ENCODE data around the gene MYO19. TPM values are rescaled to one million over a fixed set of nuclear protein-coding genes. Genes with fewer than 3 reads are reported as not detected.

MYO19 gene
- total RNA-seq, 4 donors from 2014 or later = 33.3 to 120 (median 69.8) TPM

DNA sequence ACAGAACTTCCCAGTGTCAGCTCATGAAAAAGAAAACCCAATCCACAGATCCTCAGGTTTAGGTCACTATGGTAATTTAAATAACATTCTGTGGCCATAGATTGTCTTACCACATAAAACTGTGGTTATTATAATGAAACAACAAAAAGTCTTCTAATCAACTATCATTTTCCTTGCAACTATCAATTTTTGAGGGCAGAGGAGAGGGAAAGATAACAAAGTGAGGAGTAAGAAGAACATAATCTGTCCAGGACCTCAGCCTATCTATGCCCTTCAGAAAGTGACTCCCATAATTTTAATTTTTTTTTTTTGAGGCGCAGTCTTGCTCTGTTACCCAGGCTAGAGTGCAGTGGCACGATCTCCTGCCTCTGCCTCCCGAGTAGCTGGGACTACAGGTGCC is 6.0 kb upstream of the MYO19 start:
- 94 to 99% methylated on average over 3 of the region's 3 CpGs for WGBS, 2 donors
- Histone ChIP-seq H3K36me3 (peaks cover 0 to 21% (median 0%) of the 10 kb centered on the region in 3 donors), H3K4me3 (no peak overlapping the region), H3K27me3 (no peaks in the 10 kb centered on the region), H3K27ac (no peak overlapping the region), H3K9me3 (no peaks in the 10 kb centered on the region), H3K4me1 (peaks cover 0 to 19% (median 11%) of the 10 kb centered on the region in 4 donors)
- DNase-seq (ENCODE audit: low spot score in 2 of 2) = no peak
- TF ChIP-seq POLR2A (IDR thresholded peaks at IDR 0.05) (no peak), EP300 (IDR thresholded peaks at IDR 0.05) (no peak)
- TF ChIP-seq, protein P1, sequence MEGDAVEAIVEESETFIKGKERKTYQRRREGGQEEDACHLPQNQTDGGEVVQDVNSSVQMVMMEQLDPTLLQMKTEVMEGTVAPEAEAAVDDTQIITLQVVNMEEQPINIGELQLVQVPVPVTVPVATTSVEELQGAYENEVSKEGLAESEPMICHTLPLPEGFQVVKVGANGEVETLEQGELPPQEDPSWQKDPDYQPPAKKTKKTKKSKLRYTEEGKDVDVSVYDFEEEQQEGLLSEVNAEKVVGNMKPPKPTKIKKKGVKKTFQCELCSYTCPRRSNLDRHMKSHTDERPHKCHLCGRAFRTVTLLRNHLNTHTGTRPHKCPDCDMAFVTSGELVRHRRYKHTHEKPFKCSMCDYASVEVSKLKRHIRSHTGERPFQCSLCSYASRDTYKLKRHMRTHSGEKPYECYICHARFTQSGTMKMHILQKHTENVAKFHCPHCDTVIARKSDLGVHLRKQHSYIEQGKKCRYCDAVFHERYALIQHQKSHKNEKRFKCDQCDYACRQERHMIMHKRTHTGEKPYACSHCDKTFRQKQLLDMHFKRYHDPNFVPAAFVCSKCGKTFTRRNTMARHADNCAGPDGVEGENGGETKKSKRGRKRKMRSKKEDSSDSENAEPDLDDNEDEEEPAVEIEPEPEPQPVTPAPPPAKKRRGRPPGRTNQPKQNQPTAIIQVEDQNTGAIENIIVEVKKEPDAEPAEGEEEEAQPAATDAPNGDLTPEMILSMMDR (IDR thresholded peaks at IDR 0.05) = no peak

DNA sequence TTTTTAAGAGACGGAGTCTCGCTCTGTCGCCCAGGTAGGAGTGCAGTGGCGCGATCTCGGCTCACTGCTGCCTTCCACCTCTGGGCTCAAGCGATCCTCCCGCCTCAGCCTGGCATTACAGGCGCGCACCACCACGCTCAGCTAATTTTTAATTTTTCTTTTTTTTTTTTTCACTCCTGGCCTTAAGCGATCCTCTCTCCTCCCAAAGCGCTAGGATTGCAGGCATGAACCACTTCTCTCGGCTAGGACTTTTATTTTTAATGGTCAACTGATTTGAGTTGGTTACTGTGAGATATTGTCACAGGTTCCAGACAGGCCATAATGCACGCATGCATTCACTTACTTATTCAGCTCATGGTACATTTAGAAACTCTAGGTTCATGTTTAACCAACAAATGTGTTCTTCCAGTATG is 1.0 kb upstream of the MYO19 start:
- TF ChIP-seq EP300 (IDR thresholded peaks at IDR 0.05) = no peak
- TF ChIP-seq, protein P1 (IDR thresholded peaks at IDR 0.05) = no peak
- TF ChIP-seq POLR2A (IDR thresholded peaks at IDR 0.05) = no peak
- H3K4me1 ChIP-seq = peaks cover 0 to 19% (median 8%) of the 10 kb centered on the region in 4 donors
- no peaks in the 10 kb centered on the region for H3K27me3 ChIP-seq
- H3K36me3 ChIP-seq = peaks cover 0 to 47% (median 0%) of the 10 kb centered on the region in 3 donors
- H3K4me3 ChIP-seq = peak overlapping the region; percentile 60 to 85 (median 74)
- peak overlapping the region; percentile 80 to 96 (median 90) for H3K27ac ChIP-seq
- no peak for DNase-seq (ENCODE audit: low spot score in 2 of 2)
- 8 to 11% methylated on average over 15 of the region's 15 CpGs for WGBS, 2 donors
- H3K9me3 ChIP-seq = no peaks in the 10 kb centered on the region

DNA sequence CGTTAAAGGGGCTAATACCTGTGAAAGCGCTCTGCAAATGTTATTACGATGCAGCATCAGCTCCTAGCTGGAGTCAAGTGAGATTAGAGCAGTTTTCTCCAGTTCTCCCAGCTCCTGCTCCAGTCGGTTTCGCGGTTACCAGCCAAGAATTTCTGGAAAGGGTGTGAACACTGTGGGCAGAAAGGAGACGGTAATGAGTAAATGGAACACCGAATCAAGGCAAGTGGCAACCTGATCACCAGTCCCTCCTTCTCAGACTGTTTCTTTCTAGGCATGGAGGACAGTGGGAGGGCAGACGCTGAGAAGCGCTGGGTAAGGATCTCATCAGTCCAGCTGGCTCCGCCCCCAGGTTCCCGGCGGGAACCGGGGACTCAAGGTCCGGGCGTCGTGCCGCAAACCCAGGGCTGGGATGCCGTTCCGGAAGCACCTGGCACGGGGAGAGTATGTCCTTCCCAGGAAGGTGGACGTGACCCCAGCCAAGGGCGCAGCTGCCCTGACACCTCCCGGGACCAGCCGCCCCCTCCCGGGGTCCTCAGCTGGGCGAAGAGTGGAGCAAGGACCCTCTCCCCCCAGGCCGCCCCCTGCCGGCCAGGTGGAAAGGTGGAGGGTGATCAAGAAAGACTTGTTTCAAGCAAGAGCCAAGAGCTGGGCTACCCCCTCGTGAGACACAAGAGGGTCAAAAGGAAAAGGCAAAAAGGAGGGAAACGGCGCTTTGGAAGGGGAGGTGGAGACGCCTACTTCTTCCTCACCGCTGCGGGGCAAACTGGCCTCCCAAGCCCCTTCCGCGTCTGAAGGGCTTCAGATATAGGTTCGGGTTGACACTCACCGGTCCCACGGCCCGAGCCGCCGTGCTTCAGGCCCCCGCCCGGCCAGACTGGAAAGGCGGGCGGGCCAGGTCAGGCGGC is 481 bp downstream of the MYO19 start:
- peaks cover 0 to 19% (median 8%) of the 10 kb centered on the region in 4 donors for H3K4me1 ChIP-seq
- H3K27ac ChIP-seq = peak overlapping the region; percentile 80 to 96 (median 90)
- no peaks in the 10 kb centered on the region for H3K9me3 ChIP-seq
- 8 to 9% methylated on average over 46 to 48 of the region's 48 CpGs for WGBS, 2 donors
- H3K27me3 ChIP-seq = no peaks in the 10 kb centered on the region
- peak; percentile 38 to 44 for DNase-seq (ENCODE audit: low spot score in 2 of 2)
- TF ChIP-seq EP300 (IDR thresholded peaks at IDR 0.05) (no peak), POLR2A (IDR thresholded peaks at IDR 0.05) (no peak)
- TF ChIP-seq, protein P1 (IDR thresholded peaks at IDR 0.05) = peak in 4 of 5 experiments; percentile 30 to 57 (median 44)
- peaks cover 0 to 61% (median 0%) of the 10 kb centered on the region in 3 donors for H3K36me3 ChIP-seq
- peak overlapping the region; percentile 60 to 85 (median 74) for H3K4me3 ChIP-seq

DNA sequence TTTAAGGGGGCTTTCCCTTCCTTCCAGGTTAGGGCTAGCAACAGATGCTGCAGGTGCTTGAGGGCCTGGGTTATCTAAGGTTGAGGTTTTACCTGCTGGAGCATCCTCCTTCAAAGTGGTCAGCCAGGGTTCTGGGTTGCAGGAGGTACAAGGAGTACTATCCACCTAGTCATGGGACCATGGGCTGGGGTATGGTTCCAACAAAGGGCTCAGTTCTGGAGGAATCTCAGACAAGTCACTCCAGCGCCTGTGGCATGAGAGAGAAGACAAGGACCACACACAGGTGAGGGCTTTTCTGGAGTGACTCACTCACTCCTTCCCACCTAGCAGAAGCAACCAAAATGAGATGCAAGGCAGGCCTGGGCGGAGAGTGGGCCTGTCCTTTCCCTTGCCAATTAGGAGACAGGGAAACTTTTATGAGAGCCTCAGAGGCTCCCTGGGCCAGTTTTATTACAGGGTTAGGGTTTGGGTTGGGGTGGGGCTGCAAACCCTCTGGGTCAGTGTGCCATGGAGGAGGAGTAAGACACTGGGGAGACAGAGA is 2.2 kb downstream of the MYO19 start:
- DNase-seq (ENCODE audit: low spot score in 2 of 2) = no peak
- H3K4me1 ChIP-seq = peaks cover 0 to 19% (median 8%) of the 10 kb centered on the region in 4 donors
- no peak overlapping the region for H3K4me3 ChIP-seq
- H3K36me3 ChIP-seq = peaks cover 0 to 63% (median 4%) of the 10 kb centered on the region in 3 donors
- WGBS, 2 donors = 93 to 94% methylated on average over 2 of the region's 2 CpGs
- H3K9me3 ChIP-seq = no peaks in the 10 kb centered on the region
- no peak overlapping the region for H3K27ac ChIP-seq
- no peaks in the 10 kb centered on the region for H3K27me3 ChIP-seq
- TF ChIP-seq, protein P1 (IDR thresholded peaks at IDR 0.05) = no peak
- TF ChIP-seq POLR2A (IDR thresholded peaks at IDR 0.05) (no peak), EP300 (IDR thresholded peaks at IDR 0.05) (no peak)

DNA sequence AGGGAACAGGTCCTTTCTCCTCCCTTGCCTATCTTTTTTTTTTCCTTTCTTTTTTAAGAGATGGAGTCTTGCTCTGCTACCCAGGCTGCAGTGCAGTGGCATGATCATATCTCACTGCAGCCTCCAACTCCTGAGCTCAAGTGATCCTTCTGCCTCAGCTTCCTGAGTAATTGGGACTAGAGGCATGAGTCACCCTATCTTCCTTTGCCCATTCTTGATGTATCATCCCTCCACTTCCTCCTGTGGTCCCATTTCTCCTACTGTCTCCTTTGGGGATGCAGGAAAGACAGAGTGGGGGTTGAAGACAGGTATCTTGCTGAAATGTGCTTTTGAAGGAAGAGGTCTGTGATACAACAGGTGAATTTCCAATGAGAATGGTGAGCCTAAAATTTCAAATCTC is 5.5 kb downstream of the MYO19 start:
- Histone ChIP-seq H3K4me1 (peaks cover 0 to 7% (median 3%) of the 10 kb centered on the region in 4 donors), H3K27ac (no peak overlapping the region), H3K9me3 (no peaks in the 10 kb centered on the region), H3K36me3 (peaks cover 0 to 91% (median 8%) of the 10 kb centered on the region in 3 donors), H3K27me3 (no peaks in the 10 kb centered on the region), H3K4me3 (no peak overlapping the region)
- no peak for TF ChIP-seq EP300 (IDR thresholded peaks at IDR 0.05)
- TF ChIP-seq POLR2A (IDR thresholded peaks at IDR 0.05) = no peak
- TF ChIP-seq, protein P1 (IDR thresholded peaks at IDR 0.05) = no peak
- DNase-seq (ENCODE audit: low spot score in 2 of 2) = no peak

All from tibial nerve (tissue), 4 donors.